GM18873 (cell line): ENCODE results near the gene KLRD1.
"Not testable (repeated sequence)": the region's sequence is repeated elsewhere in the genome, so short reads cannot be mapped to it uniquely, and the experiment has no call there.

Source experiments
- ATAC-seq: cut with Tn5 transposase; IDR thresholded peaks from one replicate; pipeline ENCODE4 v1.9.1; 2021; ENCODE audit warnings: mild to moderate bottlenecking, moderate library complexity, moderate number of reproducible peaks; ENCODE audit not compliant: unreplicated experiment, low FRiP score

The KLRD1 gene

GRCh38 chr12:10336196-10336595, 28.5 kb downstream of the KLRD1 start:
- ATAC-seq, result not testable (repeated sequence)

GRCh38 chr12:10338470-10338869, 30.8 kb downstream of the KLRD1 start:
- ATAC-seq, result not testable (repeated sequence)

- no peak for ATAC-seq
Measured at GRCh38 chr12:10339053-10339840, 31.6 kb downstream of the KLRD1 start.

GRCh38 chr12:10340946-10341345, 33.3 kb downstream of the KLRD1 start:
- ATAC-seq, result not testable (repeated sequence)

- no peak for ATAC-seq
Measured at GRCh38 chr12:10341892-10342509, 34.3 kb downstream of the KLRD1 start.

- not testable (repeated sequence) for ATAC-seq
Measured at GRCh38 chr12:10351457-10351856, 43.8 kb downstream of the KLRD1 start.

- ATAC-seq, result no peak
Measured at GRCh38 chr12:10354071-10354470, 46.4 kb downstream of the KLRD1 start.

GRCh38 chr12:10354502-10354901, 46.8 kb downstream of the KLRD1 start:
- ATAC-seq, result no peak

GRCh38 chr12:10358131-10358530, 50.5 kb downstream of the KLRD1 start:
- ATAC-seq, result no peak

GRCh38 chr12:10358969-10359368, 51.3 kb downstream of the KLRD1 start:
- no peak for ATAC-seq

GRCh38 chr12:10361084-10361483, 53.4 kb downstream of the KLRD1 start:
- ATAC-seq, result no peak

- ATAC-seq, result no peak
Measured at GRCh38 chr12:10361622-10362021, 54.0 kb downstream of the KLRD1 start.

- no peak for ATAC-seq
Measured at GRCh38 chr12:10362325-10362724, 54.7 kb downstream of the KLRD1 start.

- no peak for ATAC-seq
Measured at GRCh38 chr12:10362828-10363657, 55.4 kb downstream of the KLRD1 start.

- ATAC-seq, result no peak
Measured at GRCh38 chr12:10363658-10363913, 55.9 kb downstream of the KLRD1 start.

GRCh38 chr12:10363914-10364814, 56.5 kb downstream of the KLRD1 start:
- peak; percentile 82 for ATAC-seq

GRCh38 chr12:10364815-10365622, 57.3 kb downstream of the KLRD1 start:
- ATAC-seq, result peak; percentile 46

GRCh38 chr12:10365696-10366405, 58.2 kb downstream of the KLRD1 start:
- no peak for ATAC-seq

GRCh38 chr12:10366875-10367274, 59.2 kb downstream of the KLRD1 start:
- ATAC-seq, result no peak
